Liver (tissue), 3 donors: ENCODE measurements around the gene PTER.

ENCODE experiments used
- RAD21 ChIP-seq, 2 donors: IDR thresholded peaks; 2 replicates each; pipeline ENCODE4 v1.6.1; 2016; ENCODE audit warnings: antibody characterized with exemption in 2 of 2, mild to moderate bottlenecking in 2 of 2
- TF ChIP-seq, protein P1 (sequence below): fragments of 150-350 bp; IDR thresholded peaks from 2 replicates; pipeline ENCODE4 v1.5.1; 2017; ENCODE audit warnings: improper control_type of control experiment, low read depth, low read length; ENCODE audit not compliant: missing input control
- TF ChIP-seq, protein P2 (sequence below): IDR thresholded peaks from 2 replicates; pipeline ENCODE4 v1.6.1; 2016; ENCODE audit warnings: antibody characterized with exemption, mild to moderate bottlenecking
- donor health status: healthy.
- donor health status: healthy.

DNA sequence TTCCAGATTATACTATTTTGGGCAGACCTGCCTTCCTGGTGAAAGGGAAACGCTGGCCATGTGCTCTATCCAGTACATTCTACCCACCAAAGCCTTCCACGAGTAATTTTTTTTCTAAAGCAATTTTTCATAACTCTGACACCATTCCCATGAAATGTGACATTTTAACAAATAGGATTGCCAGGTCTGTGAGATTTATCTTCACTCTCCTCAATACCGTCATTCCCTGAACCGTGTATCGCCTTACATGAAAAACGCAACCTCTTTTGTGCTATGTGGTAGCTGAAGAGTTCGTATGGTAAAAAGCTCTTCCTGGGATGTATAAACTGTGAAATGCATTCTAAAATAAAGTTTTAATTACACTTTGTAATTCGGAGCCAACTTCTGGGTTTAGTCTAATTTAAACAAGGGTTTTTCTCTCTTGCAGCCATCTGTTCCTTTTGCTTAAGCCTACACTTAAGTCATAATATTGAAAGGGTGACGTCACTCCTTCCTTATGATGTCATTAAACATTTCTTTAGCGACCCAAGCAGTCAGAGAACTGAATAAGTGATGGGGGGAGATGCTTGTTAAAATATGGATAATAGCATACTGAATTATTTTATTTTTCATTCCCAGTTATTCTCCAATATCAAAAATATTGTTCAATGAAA is 57.2 kb downstream of the PTER start:
- TF ChIP-seq, protein P1, sequence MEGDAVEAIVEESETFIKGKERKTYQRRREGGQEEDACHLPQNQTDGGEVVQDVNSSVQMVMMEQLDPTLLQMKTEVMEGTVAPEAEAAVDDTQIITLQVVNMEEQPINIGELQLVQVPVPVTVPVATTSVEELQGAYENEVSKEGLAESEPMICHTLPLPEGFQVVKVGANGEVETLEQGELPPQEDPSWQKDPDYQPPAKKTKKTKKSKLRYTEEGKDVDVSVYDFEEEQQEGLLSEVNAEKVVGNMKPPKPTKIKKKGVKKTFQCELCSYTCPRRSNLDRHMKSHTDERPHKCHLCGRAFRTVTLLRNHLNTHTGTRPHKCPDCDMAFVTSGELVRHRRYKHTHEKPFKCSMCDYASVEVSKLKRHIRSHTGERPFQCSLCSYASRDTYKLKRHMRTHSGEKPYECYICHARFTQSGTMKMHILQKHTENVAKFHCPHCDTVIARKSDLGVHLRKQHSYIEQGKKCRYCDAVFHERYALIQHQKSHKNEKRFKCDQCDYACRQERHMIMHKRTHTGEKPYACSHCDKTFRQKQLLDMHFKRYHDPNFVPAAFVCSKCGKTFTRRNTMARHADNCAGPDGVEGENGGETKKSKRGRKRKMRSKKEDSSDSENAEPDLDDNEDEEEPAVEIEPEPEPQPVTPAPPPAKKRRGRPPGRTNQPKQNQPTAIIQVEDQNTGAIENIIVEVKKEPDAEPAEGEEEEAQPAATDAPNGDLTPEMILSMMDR = no peak
- TF ChIP-seq, protein P2, sequence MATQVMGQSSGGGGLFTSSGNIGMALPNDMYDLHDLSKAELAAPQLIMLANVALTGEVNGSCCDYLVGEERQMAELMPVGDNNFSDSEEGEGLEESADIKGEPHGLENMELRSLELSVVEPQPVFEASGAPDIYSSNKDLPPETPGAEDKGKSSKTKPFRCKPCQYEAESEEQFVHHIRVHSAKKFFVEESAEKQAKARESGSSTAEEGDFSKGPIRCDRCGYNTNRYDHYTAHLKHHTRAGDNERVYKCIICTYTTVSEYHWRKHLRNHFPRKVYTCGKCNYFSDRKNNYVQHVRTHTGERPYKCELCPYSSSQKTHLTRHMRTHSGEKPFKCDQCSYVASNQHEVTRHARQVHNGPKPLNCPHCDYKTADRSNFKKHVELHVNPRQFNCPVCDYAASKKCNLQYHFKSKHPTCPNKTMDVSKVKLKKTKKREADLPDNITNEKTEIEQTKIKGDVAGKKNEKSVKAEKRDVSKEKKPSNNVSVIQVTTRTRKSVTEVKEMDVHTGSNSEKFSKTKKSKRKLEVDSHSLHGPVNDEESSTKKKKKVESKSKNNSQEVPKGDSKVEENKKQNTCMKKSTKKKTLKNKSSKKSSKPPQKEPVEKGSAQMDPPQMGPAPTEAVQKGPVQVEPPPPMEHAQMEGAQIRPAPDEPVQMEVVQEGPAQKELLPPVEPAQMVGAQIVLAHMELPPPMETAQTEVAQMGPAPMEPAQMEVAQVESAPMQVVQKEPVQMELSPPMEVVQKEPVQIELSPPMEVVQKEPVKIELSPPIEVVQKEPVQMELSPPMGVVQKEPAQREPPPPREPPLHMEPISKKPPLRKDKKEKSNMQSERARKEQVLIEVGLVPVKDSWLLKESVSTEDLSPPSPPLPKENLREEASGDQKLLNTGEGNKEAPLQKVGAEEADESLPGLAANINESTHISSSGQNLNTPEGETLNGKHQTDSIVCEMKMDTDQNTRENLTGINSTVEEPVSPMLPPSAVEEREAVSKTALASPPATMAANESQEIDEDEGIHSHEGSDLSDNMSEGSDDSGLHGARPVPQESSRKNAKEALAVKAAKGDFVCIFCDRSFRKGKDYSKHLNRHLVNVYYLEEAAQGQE = no peak
- no peak for TF ChIP-seq RAD21 (IDR thresholded peaks at IDR 0.05)
